GM12892 (cell line): ENCODE measurements around the gene ZNF674.

ENCODE experiments used
- POLR2A ChIP-seq: IDR thresholded peaks from 2 replicates; pipeline ENCODE4 v1.6.1; 2011; ENCODE audit warnings: low read depth, low read length, control low read depth
- POLR2AphosphoS5 ChIP-seq: IDR thresholded peaks from 2 replicates; pipeline ENCODE4 v1.6.1; 2011; ENCODE audit warnings: low read depth, low read length, control low read depth
- TAF1 ChIP-seq: IDR thresholded peaks from 2 replicates; pipeline ENCODE4 v1.6.1; 2011; ENCODE audit warnings: low read depth, mild to moderate bottlenecking, control low read depth, low read length, borderline replicate concordance

- TF ChIP-seq POLR2A (no peak), POLR2AphosphoS5 (no peak), TAF1 (no peak)
Observed at GRCh38 chrX:46477435-46477834, 67.8 kb downstream of the ZNF674 start.
